GM21786 (cell line): ENCODE data around the gene URI1.

ENCODE experiments used
- ATAC-seq: cut with Tn5 transposase; IDR thresholded peaks from one replicate; pipeline ENCODE4 v1.9.1; 2021; ENCODE audit not compliant: unreplicated experiment

Gene URI1

DNA sequence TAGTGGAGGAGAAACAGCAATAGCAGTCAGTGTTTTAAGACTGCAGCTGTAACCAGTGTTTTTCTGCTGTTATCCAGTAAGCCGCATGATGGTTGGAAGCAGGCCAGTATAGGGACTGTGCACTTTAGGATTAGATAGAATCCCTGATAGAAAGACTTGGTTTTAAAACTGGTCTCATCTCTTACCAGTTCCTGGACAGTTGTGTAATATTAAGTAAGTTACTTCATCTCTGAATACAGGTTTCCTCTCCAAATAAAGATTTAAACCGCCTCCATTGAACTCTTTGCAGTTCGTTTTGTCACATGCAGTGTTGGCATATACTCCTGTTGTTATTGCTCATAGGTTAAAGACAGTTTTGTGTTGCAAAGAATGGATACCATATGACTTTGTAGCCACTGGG is 25.6 kb downstream of the URI1 start:
- no peak for ATAC-seq

DNA sequence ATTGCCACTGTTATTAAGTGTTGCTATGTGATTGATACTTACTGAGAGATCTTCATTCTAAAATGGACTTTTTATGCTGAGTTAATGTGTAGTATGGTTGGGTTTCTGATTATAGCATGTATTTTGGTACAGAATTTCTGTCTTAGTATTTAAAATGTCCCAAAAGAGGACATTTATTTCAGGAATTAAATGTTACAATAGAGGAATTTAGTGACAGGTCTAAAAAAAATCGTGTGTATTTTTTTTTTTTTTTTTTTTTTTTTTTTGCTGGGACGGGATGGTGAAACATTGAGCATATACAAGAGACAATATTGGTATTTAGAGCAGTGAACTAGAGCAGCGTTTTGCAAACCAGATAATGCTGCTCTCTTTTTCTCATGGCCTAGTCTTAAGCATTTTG is 27.9 kb downstream of the URI1 start:
- ATAC-seq: no peak

DNA sequence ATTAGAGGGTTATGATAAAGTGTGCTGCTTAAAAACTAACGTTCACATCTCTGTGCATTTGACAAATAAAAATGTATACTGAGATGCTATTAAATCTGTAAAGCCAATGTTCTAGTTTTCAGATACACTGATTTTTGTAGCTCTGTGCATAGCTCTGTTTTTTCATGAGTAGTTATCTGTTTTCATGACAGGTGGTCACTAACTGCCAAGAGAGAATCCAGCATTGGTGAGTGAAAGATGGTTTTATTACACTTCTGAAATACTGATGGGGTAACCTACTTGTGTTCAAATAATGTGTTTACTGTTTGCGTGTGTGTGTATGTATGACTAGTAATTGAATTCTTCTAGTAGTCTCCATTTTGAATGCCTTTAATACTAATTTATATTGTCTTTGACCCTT is 29.0 kb downstream of the URI1 start:
- ATAC-seq: no peak

DNA sequence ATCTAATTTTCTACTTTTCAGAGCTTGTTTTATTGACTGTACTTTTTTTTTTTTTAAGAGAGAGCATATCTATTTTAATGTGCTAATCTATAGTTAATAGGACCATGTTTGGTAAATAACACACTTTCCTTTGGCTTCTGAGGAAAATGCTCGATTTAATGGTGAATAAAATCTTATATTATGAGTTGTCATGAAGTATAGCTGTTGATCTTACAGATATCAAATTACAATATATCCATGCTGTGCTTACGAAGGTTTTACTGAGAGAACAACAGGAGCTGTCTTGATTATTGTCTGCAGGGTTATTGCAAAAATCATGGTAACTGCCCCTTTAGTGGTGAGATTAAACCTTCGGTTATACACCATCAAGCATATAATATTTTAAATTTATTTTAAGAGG is 29.6 kb downstream of the URI1 start:
- no peak for ATAC-seq

DNA sequence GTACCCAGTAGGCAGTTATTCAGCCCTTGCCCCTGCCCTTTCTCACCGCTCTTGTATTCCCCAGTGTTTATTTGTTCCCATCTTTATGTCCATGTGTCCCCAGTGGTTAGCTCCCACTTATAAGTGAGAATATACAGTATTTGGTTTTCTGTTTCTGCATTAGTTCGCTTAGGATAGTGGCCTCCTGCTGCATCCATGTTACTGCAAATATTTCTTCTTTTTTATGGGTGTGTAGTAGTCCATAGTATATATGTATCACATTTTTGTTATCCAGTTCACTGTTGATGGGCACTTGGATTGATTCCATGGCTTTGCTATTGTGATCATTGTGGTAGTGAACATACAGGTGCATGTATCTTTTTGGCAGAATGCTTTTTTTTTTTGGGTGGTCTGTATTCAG is 32.7 kb downstream of the URI1 start:
- no peak for ATAC-seq

DNA sequence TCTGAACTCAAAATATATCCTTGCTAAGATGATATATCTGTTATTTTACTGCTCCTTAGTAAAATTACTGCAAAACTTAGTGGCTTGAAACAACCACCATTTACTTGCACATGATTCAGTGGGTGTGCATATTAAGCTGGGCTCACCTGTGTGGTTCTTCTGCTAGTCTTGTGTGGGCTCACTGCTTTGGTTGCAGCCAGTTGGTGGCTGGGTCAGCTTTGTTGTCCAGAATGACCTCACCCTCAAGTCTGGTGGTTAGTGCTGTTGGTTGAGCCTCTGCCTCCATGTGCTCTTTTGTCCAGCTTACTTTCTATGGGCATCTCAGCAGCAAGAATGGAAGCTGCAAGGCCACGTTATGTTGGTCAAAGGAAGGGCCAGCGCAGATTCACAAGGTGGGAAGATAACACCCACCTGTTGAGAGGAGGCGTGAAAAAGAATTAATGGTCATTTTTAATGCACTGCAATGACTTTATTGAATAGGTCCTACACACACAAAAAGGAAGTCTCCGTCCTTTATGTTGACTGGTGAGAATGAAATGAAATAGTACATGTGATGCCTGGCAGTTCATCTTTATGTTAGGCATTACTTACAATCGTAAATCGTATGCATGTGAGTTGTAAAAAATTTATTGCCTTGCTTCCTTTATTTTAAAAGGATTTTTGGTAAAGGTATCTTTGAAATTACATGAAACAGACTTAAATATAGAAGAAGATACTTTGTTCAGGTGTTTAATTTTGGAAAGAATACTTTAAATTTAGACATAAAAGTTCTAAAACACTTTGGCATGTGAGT is 34.3 kb downstream of the URI1 start:
- no peak for ATAC-seq

DNA sequence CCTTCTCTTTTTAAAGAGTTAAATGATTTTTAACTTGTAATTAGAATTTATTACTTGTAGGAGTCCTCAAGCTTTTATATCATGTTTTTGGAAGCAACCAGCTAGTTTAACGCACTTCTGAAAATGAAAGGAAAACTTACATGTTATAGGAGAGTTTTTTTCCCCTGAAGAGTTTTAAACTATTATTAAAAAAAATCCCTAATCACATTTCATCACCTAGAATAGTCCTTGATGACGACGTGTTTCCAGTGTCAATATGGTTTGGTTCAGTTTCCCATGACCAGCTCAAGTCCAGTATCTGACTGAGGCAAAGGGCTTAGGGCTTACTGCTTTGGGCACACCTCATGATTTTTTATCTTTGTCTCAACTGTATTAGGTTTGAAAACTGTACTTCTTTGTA is 36.0 kb downstream of the URI1 start:
- no peak for ATAC-seq

DNA sequence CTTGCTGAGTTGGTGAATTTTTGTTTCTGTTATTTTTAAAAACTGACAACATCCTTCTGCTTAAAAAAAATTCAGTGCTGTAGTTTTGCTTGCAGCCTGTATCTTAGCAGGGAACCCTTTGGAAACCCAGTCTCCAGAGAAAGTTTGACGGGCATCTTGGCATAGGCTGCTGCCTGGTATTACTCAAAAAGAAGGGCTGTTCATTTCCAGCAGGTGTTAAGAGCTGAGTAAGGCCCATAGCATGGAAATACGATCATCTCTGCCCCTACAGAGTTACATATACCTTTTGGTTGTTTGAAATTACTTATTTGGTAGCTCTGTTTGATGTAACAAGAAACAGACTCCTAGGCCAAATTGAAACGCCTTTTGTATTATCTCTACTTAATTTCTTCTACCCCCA is 41.5 kb downstream of the URI1 start:
- ATAC-seq: no peak

DNA sequence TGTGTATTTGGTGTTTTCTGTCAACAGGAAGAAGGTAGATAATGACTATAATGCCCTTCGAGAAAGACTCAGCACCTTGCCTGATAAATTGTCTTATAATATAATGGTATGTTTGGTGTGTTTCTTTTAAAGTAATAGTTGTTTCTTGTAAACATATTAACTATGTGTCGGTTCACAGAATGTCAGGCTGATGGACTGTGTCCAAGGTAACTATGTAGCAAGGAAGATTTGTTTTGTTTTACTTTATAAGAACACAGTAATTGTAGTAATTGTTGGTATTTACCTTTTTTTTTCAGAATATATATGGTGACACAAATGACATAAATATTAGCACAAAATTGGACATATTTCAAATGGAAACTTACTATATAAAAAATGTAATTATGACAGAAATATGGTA is 43.2 kb downstream of the URI1 start:
- no peak for ATAC-seq

DNA sequence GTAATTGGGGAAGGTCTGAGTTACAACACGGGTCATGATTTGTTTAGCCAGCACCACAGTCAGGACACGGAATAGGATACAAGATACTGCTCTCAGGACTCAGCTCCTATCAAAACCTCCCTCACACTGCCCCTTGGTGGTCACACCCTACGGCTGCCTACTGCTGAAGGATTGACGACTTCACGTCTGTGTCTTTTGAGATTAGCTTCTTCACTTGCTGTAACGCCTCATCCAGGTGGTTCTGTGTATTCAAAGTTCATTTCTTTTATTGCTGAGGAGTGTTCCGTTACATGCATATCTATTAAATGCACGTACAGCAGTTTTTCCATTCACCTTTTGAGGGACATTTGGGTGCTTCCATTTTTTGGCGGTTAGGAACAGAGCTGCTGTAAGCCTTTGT is 46.3 kb downstream of the URI1 start:
- ATAC-seq: no peak

DNA sequence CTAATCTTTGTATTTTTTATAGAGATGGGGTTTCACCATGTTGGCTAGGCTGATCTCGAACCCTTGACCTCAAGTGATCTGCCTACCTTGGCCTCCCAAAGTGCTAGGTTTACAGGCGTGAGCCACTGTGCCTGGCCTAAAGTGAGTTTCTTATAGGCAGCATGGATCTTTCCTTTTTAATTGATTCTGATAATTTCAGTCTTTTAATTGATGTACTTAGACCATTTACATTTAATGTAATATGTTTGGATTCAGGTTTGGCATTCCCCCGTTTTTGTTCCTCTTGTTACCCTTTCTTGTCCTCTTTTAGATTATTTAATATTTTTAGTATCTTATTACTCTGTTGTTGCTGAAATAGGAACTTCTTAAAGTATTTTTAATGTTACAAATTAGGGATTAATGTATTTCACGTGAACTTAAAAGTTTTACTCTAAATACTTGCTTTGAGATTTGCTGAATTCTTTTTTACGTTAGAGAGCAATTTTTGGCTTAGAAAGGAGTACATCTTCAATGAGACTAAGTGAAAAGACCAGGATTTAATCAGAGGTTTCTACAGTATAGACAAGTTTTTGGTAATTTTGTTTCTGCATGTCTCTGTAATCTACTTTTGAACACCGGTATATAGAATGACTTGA is 50.3 kb downstream of the URI1 start:
- ATAC-seq: no peak

DNA sequence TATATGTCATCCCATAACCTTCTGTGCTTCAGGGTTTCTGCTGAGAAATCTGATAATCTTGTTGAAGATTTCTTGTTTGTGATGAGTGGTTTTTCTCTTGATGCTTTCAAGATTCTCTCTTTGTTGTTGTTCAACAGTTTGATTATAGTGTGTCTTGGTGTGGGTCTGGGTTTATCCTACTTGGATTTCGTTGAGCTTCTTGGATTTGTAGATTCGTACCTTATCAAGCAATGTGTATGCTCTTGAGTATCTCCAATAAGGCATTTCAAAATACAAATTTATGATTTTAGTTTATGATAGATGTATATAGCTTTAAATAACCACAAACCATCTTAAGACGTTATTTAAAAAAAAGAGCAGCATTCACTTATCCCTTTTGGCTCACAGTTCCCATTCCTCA is 57.5 kb downstream of the URI1 start:
- ATAC-seq: no peak

DNA sequence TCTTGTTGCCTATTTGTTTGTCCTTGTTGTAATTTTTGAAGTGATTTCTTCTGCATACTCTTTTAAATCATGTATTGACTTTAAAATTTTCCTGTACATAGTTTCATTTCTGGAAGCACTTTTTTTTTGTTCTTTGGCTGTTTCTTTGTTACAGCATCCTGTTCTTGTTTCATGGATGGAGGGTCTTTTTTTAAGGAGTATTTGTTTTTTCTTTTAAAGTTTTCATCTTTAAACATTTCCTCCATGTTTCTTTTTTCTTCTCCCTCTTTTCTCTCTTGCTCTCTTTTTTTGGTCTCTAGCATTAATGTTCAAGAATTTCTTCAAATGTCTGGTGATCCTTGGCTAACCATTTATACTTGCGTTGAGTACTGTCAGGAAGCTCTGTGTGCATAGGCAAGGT is 58.8 kb downstream of the URI1 start:
- no peak for ATAC-seq

DNA sequence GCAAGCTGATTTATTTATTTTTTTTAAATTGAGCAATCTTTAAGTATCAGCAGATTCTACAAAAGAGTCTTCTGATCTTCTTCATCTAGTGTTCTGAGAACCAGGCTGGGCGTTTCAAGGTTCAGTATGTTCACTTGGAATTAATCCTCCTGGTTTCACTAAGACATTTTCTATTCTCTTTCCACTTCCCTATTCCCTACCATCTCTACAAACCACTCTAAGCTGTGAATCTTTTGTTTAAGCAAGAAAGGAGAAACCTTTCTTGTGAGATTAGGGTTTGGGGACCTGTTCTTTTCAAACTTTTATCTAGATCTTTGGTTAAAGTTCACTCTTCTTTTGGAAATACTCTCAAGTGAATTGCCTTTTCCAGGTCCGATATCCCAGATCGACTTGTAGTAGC is 59.3 kb downstream of the URI1 start:
- no peak for ATAC-seq

DNA sequence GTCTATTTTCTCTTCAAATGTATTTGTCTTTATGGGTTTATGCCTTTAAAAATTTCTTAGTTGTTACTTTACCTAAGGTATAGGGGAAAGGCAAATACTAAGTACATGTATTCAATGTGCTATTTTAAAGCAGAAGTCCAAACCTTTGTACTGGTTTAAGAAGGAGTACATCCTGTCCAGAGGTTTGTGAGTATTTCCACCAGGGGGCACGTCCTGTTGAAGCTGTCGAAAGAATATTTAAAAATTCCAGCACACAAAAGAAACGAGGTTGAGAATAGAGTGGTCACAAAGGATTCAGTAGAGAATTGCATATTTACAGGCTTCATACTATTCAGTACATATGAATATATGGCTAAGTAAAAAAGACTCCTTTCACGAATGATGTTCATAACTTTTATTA is 59.8 kb downstream of the URI1 start:
- no peak for ATAC-seq

DNA sequence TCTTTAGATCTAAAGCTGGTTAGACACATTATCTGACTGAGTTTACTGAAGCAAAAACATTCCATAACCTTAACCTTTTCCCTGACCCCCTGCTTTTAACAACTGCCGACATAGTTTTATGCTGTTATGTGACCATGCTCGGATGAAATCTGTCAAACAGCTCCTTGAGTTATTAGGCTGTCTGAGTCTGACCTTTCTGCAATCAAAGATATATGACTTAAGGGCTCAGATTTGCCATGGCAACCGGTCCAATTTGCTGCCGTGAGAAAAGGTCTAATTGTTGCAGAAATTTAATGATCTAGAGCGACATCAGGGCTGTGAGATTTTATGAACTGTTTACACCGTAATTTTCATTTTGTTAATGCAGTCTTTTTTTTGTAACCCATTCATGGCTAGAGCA is 61.8 kb downstream of the URI1 start:
- ATAC-seq: no peak

DNA sequence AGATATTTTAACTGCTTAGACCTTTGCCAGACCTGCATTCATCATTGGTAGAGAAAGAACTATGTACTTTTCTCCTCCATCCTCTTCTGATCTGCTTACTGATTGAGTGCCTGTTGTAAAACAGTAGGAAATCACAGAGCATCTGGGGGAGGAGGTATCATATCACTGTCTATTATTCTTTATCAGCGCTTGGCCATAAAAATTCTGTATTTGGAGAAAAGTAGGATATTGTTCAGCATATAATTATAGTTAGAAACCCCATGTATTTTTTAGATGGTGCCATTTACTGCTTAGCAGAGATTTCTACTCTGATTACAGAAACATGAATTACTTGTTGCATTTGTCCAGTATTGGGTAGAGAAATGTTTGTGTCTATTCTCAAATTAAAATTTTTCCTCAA is 62.4 kb downstream of the URI1 start:
- no peak for ATAC-seq

DNA sequence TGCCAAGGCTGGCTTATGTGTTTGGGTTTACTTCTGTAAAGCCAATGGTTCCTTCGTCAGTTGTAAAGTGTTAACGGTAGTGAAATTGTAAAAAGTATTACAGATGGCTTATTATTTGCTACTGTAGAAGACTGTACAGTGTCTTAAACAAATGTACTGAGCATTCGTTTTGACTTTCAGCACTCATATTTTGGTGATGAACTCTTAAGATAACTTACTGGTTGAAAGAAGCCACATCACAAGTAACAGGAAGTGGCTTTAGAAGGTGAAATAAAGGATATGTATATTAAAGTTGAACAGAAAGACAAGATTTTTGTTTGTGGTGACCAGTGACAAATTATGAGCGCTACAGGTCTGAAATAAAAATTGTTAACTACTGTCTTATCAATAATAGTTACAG is 64.2 kb downstream of the URI1 start:
- ATAC-seq: no peak

DNA sequence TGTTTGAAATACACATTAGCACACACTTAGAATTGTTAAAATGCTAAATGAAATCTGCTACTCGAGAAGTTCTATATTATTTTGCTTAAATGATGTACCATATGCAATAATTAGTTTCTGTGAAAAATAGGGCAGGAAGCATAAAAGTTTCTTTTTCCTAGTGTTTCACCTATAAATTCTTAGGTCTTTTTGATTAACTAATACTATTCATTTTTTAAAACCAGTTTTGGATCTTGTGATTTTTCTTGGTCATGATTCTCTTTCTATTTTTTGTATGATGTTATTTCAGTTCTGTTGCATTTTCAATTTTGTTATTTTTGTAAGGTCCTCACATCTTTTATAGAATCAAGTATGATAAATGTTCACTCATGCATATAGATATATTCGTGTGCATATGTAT is 66.1 kb downstream of the URI1 start:
- no peak for ATAC-seq

DNA sequence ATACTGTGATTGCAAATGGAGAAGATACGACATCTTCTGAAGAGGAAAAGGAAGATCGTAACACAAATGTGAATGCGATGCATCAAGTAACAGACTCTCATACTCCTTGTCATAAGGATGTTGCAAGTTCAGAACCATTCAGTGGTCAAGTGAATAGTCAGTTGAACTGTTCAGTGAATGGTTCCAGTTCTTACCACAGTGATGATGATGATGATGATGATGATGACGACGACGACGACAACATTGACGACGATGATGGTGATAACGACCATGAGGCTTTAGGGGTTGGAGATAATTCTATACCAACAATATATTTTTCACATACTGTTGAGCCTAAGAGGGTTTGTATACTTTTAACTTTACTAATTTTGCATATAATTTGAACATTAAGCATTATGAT is 67.0 kb downstream of the URI1 start:
- ATAC-seq: no peak

DNA sequence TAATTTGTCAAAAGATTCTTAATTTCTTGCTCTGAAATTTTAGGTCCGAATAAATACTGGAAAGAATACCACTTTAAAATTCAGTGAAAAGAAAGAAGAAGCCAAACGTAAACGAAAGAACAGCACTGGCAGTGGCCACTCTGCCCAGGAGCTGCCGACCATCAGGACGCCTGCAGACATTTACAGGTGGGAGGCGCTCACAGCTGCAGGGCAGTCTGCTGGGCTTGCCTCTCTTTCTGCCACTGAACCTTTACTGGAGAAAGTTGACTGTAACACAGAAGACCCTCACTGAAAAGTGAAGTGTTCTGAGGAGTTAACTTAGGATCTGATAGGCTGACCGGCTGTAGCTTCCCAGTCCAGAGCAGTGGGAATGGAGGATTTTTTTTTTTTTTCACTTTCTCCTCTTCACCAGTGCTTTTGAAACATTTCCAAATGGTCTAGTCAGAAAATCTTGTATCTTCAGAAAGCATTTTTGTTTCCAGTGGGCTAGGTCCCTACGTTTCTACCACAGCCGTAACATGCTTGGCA is 69.1 kb downstream of the URI1 start:
- ATAC-seq: no peak

DNA sequence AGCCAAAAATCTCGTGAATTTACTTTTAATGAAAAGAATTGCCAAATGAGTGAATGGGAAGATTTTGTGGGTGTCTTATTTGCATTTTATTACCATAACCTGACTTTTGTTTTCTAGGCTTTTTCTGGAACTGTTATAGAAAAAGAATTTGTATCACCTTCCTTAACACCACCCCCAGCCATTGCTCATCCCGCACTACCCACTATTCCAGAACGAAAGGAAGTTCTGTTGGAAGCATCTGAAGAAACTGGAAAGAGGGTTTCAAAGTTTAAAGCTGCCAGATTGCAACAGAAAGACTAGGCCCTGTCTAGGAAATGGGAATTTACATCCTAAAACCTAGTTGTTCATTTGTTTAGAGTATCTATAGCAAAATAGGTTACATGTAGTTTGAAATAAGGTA is 72.7 kb downstream of the URI1 start:
- no peak for ATAC-seq

DNA sequence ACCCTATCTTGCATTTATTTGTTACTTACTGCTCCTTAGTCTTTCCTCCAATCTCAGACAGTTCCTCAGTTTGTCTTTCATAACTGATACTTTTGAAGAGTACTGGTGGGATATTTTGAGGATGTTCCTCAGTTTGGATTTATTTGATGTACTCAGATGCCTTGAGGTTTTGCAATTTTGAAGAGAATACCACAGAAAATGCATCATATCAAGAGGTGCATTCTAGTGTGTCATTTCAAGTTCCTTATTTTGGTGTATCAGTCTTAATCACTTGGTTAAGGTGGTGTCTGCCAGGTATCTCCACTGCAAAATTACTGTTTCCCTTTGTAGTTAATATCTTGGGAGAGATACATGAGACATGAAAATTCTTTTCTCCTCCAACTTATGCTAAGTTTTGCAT is 75.1 kb downstream of the URI1 start:
- ATAC-seq: no peak
